Measurements from ENCODE around the gene TRIP11.

TRIP11 gene

GRCh38 chr14:92009604-92010003 lies 30.3 kb downstream of the TRIP11 start:
- DNase-seq, result no peak

- DNase-seq, result no peak
These were observed 34.8 kb downstream of the TRIP11 start for GRCh38 chr14:92005019-92005418.

GRCh38 chr14:92004062-92004461 lies 35.8 kb downstream of the TRIP11 start:
- no peak for DNase-seq

- no peak for DNase-seq
These were observed 40.9 kb downstream of the TRIP11 start for GRCh38 chr14:91998667-91999570.

- peak; percentile 38 to 61 for DNase-seq
These were observed 42.4 kb downstream of the TRIP11 start for GRCh38 chr14:91997492-91997891.

- DNase-seq, result peak; percentile 61 to 77
These were observed 42.9 kb downstream of the TRIP11 start for GRCh38 chr14:91996948-91997371.

- DNase-seq, result no peak
These were observed 52.7 kb downstream of the TRIP11 start for GRCh38 chr14:91987192-91987591.

- DNase-seq, result peak; percentile 28 to 35
These were observed 54.2 kb downstream of the TRIP11 start for GRCh38 chr14:91985521-91986255.

GRCh38 chr14:91985008-91985407 lies 54.9 kb downstream of the TRIP11 start:
- no peak for DNase-seq

- no peak for DNase-seq
These were observed 56.3 kb downstream of the TRIP11 start for GRCh38 chr14:91983588-91983987.

GRCh38 chr14:91980157-91980556 lies 59.7 kb downstream of the TRIP11 start:
- DNase-seq, result peak in 1 of 2 experiments; percentile 24

GRCh38 chr14:91977884-91978283 lies 62.0 kb downstream of the TRIP11 start:
- no peak for DNase-seq

GRCh38 chr14:91975763-91976162 lies 64.1 kb downstream of the TRIP11 start:
- DNase-seq, result no peak

- no peak for DNase-seq
These were observed 68.6 kb downstream of the TRIP11 start for GRCh38 chr14:91971188-91971778.

- no peak for DNase-seq
These were observed 71.6 kb downstream of the TRIP11 start for GRCh38 chr14:91968280-91968679.

GRCh38 chr14:91964724-91965123 lies 75.1 kb downstream of the TRIP11 start:
- no peak for DNase-seq

- DNase-seq, result no peak
These were observed 75.8 kb downstream of the TRIP11 start for GRCh38 chr14:91964011-91964410.

- DNase-seq, result no peak
These were observed 76.4 kb downstream of the TRIP11 start for GRCh38 chr14:91963465-91963864.

GRCh38 chr14:91961297-91962220 lies 78.3 kb downstream of the TRIP11 start:
- DNase-seq, result no peak

- no peak for DNase-seq
These were observed 82.0 kb downstream of the TRIP11 start for GRCh38 chr14:91957876-91958313.

- no peak for DNase-seq
These were observed 83.2 kb downstream of the TRIP11 start for GRCh38 chr14:91956616-91957015.

- DNase-seq, result no peak
These were observed 84.7 kb downstream of the TRIP11 start for GRCh38 chr14:91955168-91955567.

Measured in Kasumi-1 (cell line).